ENCODE measurements around the gene FNIP1.
"Not testable (repeated sequence)": the region's sequence is repeated elsewhere in the genome, so short reads cannot be mapped to it uniquely, and the experiment has no call there.

FNIP1 gene

DNA sequence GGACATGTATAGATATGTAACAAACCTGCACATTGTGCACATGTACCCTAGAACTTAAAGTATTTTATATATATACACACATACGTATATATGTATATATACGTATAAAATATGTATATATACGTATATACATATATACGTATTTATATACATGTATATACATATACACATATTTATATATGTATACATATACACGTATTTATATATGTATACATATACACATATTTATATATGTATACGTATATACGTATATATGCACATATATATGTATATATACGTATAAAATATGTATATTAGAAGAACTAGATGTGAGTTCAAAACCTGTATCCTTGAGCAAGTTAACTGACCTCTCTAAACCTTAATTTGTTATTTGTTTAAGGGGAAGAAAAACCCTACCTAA, 61.4 kb downstream of the FNIP1 start:
- Histone ChIP-seq H2AFZ (ENCODE audit: low read depth, low read length) (no peak overlapping the region), H3K27ac (ENCODE audit: low read length) (no peak overlapping the region), H3K27me3 (ENCODE audit: insufficient read depth, low read length, poor library complexity) (no peaks in the 10 kb centered on the region), H3K36me3 (ENCODE audit: insufficient read depth, low read length) (peaks cover 41% of the 10 kb centered on the region), H3K9ac (ENCODE audit: low read depth, low read length) (no peak overlapping the region), H4K20me1 (ENCODE audit: insufficient read depth, low read length) (no peaks in the 10 kb centered on the region), H3K4me1 (ENCODE audit: insufficient read depth, low read length) (no peaks in the 10 kb centered on the region), H3K79me2 (ENCODE audit: insufficient read depth, low read length) (peaks cover 16% of the 10 kb centered on the region), H3K9me3 (ENCODE audit: insufficient read depth, low read length, severe bottlenecking) (no peaks in the 10 kb centered on the region), H3K4me2 (ENCODE audit: insufficient read depth, low read length) (no peak overlapping the region), H3K4me3 (ENCODE audit: low read depth in 1 of 2, low read length in 2 of 2) (no peak overlapping the region)
- DNase-seq (no peak), ATAC-seq (ENCODE audit: insufficient read depth, low read depth) (no peak)
- TF ChIP-seq, protein P1, sequence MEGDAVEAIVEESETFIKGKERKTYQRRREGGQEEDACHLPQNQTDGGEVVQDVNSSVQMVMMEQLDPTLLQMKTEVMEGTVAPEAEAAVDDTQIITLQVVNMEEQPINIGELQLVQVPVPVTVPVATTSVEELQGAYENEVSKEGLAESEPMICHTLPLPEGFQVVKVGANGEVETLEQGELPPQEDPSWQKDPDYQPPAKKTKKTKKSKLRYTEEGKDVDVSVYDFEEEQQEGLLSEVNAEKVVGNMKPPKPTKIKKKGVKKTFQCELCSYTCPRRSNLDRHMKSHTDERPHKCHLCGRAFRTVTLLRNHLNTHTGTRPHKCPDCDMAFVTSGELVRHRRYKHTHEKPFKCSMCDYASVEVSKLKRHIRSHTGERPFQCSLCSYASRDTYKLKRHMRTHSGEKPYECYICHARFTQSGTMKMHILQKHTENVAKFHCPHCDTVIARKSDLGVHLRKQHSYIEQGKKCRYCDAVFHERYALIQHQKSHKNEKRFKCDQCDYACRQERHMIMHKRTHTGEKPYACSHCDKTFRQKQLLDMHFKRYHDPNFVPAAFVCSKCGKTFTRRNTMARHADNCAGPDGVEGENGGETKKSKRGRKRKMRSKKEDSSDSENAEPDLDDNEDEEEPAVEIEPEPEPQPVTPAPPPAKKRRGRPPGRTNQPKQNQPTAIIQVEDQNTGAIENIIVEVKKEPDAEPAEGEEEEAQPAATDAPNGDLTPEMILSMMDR (IDR thresholded peaks at IDR 0.05; ENCODE audit: borderline replicate concordance, extremely low read depth, low read length, poor library complexity, severe bottlenecking) = no peak
- no peak for TF ChIP-seq EZH2 (IDR thresholded peaks at IDR 0.05; ENCODE audit: borderline replicate concordance, low read depth, low read length, severe bottlenecking)

DNA sequence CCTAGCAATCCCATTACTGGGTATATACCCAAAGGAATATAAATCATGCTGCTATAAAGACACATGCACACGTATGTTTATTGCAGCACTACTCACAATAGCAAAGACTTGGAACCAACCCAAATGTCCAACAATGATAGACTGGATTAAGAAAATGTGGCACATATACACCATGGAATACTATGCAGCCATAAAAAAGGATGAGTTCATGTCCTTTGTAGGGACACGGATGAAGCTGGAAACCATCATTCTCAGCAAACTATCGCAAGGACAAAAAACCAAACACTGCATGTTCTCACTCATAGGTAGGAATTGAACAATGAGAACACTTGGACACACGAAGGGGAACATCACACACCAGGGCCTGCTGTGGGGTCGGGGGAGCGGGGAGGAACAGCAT, 61.9 kb downstream of the FNIP1 start:
- not testable (repeated sequence) for H3K4me1 ChIP-seq (ENCODE audit: insufficient read depth, low read length); H3K9ac ChIP-seq (ENCODE audit: low read depth, low read length); H3K4me3 ChIP-seq (ENCODE audit: low read depth in 1 of 2, low read length in 2 of 2); H3K9me3 ChIP-seq (ENCODE audit: insufficient read depth, low read length, severe bottlenecking); H2AFZ ChIP-seq (ENCODE audit: low read depth, low read length); H3K27ac ChIP-seq (ENCODE audit: low read length); H3K27me3 ChIP-seq (ENCODE audit: insufficient read depth, low read length, poor library complexity); ATAC-seq (ENCODE audit: insufficient read depth, low read depth); DNase-seq; H3K4me2 ChIP-seq (ENCODE audit: insufficient read depth, low read length); H4K20me1 ChIP-seq (ENCODE audit: insufficient read depth, low read length)
- H3K36me3 ChIP-seq (ENCODE audit: insufficient read depth, low read length) = peaks cover 39% of the 10 kb centered on the region
- H3K79me2 ChIP-seq (ENCODE audit: insufficient read depth, low read length) = peaks cover 16% of the 10 kb centered on the region

DNA sequence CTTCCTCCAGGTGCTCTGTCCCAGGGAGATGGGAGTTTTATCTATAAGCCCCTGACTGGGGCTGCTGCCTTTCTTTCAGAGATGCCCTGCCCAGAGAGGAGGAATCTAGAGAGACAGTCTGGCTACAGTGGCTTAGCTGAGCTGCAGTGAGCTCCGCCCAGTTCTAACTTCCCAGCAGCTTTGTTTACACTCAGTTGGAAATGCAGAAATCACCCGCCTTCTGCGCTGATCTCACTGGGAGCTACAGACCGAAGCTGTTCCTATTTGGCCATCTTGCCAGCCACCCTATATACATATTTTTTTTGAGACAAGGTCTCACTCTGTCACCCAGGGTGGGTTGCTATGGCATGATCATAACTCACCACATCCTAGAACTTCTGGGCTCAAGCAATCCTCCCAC, 67.5 kb downstream of the FNIP1 start:
- H2AFZ ChIP-seq (ENCODE audit: low read depth, low read length); H3K4me1 ChIP-seq (ENCODE audit: insufficient read depth, low read length); H3K4me3 ChIP-seq (ENCODE audit: low read depth in 1 of 2, low read length in 2 of 2); H3K4me2 ChIP-seq (ENCODE audit: insufficient read depth, low read length); ATAC-seq (ENCODE audit: insufficient read depth, low read depth); H3K9ac ChIP-seq (ENCODE audit: low read depth, low read length); DNase-seq; H4K20me1 ChIP-seq (ENCODE audit: insufficient read depth, low read length); H3K27ac ChIP-seq (ENCODE audit: low read length); H3K79me2 ChIP-seq (ENCODE audit: insufficient read depth, low read length); H3K27me3 ChIP-seq (ENCODE audit: insufficient read depth, low read length, poor library complexity): not testable (repeated sequence)
- H3K9me3 ChIP-seq (ENCODE audit: insufficient read depth, low read length, severe bottlenecking) = peaks cover 10% of the 10 kb centered on the region
- peaks cover 23% of the 10 kb centered on the region for H3K36me3 ChIP-seq (ENCODE audit: insufficient read depth, low read length)

DNA sequence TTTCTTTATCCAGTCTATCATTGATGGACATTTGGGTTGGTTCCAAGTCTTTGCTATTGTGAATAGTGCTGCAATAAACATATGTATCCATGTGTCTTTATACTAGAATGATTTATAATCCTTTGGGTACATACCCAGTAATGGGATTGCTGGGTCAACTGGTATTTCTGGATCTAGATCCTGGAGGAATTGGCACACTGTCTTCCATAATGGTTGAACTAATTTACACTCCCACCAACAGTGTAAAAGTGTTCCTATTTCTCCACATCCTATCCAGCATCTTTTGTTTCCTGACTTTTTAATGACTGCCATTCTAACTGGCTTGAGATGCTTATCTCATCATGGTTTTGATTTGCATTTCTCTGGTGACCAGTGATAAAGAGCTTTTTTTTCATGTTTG, 72.7 kb downstream of the FNIP1 start:
- H3K4me2 ChIP-seq (ENCODE audit: insufficient read depth, low read length); H4K20me1 ChIP-seq (ENCODE audit: insufficient read depth, low read length); H3K79me2 ChIP-seq (ENCODE audit: insufficient read depth, low read length); H3K4me1 ChIP-seq (ENCODE audit: insufficient read depth, low read length); H3K4me3 ChIP-seq (ENCODE audit: low read depth in 1 of 2, low read length in 2 of 2); H3K27me3 ChIP-seq (ENCODE audit: insufficient read depth, low read length, poor library complexity); ATAC-seq (ENCODE audit: insufficient read depth, low read depth); H2AFZ ChIP-seq (ENCODE audit: low read depth, low read length); H3K27ac ChIP-seq (ENCODE audit: low read length); H3K9me3 ChIP-seq (ENCODE audit: insufficient read depth, low read length, severe bottlenecking); DNase-seq; H3K9ac ChIP-seq (ENCODE audit: low read depth, low read length): not testable (repeated sequence)
- peaks cover 17% of the 10 kb centered on the region for H3K36me3 ChIP-seq (ENCODE audit: insufficient read depth, low read length)

DNA sequence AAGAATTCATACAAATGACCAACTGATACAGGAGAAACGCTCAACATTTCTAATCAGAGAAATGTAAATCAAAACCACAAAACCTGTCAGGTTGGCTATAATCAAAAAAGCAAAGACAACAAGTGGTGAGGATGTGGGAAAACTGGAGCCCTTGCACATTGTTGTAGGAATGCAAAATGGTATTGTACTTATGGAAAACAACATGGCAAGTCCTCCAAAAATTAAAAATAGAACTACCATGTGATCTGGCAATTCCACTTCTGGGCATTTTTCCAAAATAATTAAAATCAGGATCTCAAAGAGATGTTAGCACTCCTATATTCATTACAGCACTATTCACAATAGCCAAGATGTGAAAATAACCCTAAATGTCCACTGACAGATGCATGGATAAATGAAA, 76.1 kb downstream of the FNIP1 start:
- H4K20me1 ChIP-seq (ENCODE audit: insufficient read depth, low read length) = no peaks in the 10 kb centered on the region
- no peak overlapping the region for H3K4me3 ChIP-seq (ENCODE audit: low read depth in 1 of 2, low read length in 2 of 2)
- H3K36me3 ChIP-seq (ENCODE audit: insufficient read depth, low read length) = peaks cover 27% of the 10 kb centered on the region
- no peak overlapping the region for H2AFZ ChIP-seq (ENCODE audit: low read depth, low read length)
- H3K27ac ChIP-seq (ENCODE audit: low read length) = no peak overlapping the region
- TF ChIP-seq, protein P1 (IDR thresholded peaks at IDR 0.05; ENCODE audit: borderline replicate concordance, extremely low read depth, low read length, poor library complexity, severe bottlenecking) = no peak
- no peak for TF ChIP-seq EZH2 (IDR thresholded peaks at IDR 0.05; ENCODE audit: borderline replicate concordance, low read depth, low read length, severe bottlenecking)
- ATAC-seq (ENCODE audit: insufficient read depth, low read depth) = no peak
- peaks cover 2% of the 10 kb centered on the region; the same call in 1 of the 2 replicates for H3K79me2 ChIP-seq (ENCODE audit: insufficient read depth, low read length)
- H3K9ac ChIP-seq (ENCODE audit: low read depth, low read length) = no peak overlapping the region
- H3K27me3 ChIP-seq (ENCODE audit: insufficient read depth, low read length, poor library complexity) = no peaks in the 10 kb centered on the region
- H3K9me3 ChIP-seq (ENCODE audit: insufficient read depth, low read length, severe bottlenecking) = no peaks in the 10 kb centered on the region
- no peak overlapping the region for H3K4me2 ChIP-seq (ENCODE audit: insufficient read depth, low read length)
- no peak for DNase-seq
- H3K4me1 ChIP-seq (ENCODE audit: insufficient read depth, low read length) = no peaks in the 10 kb centered on the region

All from DND-41 (cell line).